NCI-H1105 (cell line): ENCODE results near the gene SNX1.

ENCODE experiments used
- DNase-seq: peaks from one replicate; lab custom pipeline; 2025; lab: John Stamatoyannopoulos, UW

SNX1 gene

DNA sequence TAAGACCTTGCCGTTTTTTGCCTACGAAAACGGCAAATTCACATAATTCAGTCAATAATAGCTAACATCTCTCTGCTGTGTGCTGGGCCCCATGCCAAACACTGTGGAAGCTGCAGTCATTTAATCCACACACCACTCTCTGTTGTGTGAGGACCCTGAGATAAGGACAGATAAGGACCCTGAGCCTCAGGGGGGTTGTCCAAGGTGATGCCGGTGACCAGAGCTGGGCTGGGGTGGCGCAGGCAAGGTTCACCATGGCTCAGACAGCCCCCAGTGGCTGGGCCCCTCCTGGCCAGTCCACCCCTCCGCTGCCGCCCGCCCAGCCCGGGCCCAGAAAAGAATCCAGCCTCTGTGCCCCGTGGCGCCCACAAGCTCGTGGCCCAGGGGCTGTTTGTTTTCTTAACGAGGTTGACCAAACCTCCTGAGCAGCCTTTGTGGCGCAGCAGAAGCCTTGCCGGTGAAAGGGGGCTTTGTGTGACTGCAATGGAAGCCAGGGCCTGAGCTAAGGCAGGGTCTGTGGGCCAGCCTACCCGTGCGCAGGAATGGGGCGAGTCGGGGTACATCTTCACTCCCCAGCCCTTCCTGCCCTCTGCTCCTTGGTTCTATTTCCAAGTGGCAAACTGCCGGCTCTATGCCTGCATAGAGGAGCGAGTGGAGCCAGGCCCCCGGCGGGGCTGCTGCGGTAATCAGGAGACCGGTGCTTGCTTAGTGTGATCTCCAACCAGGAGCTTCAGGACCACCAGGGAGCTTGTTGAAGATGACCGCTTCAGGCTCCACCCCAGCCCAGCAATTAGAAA, 51.3 kb downstream of the SNX1 start:
- DNase-seq = no peak

GRCh38 chr15:64148168-64148567, 52.4 kb downstream of the SNX1 start:
- DNase-seq = no peak

GRCh38 chr15:64148581-64148980, 52.8 kb downstream of the SNX1 start:
- DNase-seq = no peak

DNA sequence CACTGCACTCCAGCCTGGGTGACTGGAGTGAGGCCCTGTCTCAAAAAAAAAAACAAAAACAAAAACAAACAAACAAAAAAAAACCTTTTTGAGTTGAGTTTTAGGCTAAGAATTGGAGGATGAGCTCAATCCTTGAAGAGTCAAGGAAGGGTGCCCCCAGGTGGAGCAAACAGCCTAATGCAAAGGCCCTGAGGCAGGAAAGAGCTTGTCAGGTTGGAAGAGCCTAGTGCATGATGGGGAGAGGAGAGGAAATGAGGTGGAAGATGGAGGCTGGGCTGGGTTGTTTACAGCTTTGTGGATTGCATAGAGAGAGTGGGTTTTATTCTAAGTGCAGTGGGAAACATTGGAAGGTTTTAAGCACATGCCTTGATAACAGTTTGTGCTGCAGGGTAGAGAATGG, 53.6 kb downstream of the SNX1 start:
- DNase-seq = no peak

DNA sequence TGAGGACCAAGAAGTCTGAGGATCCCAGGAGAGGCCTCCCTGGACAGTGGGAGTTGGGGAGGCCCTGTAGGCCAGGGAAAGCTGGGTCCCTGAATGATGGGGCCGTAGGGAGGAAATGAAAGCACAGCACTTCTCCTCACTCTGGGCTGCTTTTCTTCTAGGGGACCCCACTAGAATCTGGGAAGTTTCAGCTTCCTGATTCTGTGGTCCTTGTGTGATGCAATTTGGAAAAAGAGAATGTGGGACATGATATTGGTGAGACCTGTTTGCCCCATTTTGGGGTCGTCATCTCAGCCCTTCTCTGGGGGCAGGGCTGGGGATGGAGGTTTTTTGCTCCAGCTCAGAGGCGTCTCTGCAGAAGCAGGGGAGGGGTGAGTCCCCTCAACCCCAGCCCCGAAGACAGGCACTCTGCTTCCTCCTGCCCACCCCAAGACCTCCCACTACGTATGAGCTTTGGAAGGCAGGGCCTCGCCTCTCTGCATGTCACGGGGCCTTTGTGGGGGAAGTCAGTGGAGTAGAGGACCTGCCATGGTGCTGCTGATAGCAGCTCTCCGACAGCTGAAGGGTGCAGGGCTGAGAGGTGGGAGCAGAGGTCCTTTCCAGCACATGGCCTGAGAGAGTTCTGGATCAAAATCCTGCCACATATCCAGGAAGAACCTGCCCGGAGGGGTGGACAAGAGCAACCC, 54.3 kb downstream of the SNX1 start:
- DNase-seq = no peak

GRCh38 chr15:64151727-64152506, 56.1 kb downstream of the SNX1 start, which contains the start of gene SNX22:
SNX22 (plus strand) TSS chr15:64151731; CDS start chr15:64151776, 45 bp downstream.
- peak; percentile 46 for DNase-seq

GRCh38 chr15:64152507-64153387, 57.0 kb downstream of the SNX1 start:
- DNase-seq = peak; percentile 32

DNA sequence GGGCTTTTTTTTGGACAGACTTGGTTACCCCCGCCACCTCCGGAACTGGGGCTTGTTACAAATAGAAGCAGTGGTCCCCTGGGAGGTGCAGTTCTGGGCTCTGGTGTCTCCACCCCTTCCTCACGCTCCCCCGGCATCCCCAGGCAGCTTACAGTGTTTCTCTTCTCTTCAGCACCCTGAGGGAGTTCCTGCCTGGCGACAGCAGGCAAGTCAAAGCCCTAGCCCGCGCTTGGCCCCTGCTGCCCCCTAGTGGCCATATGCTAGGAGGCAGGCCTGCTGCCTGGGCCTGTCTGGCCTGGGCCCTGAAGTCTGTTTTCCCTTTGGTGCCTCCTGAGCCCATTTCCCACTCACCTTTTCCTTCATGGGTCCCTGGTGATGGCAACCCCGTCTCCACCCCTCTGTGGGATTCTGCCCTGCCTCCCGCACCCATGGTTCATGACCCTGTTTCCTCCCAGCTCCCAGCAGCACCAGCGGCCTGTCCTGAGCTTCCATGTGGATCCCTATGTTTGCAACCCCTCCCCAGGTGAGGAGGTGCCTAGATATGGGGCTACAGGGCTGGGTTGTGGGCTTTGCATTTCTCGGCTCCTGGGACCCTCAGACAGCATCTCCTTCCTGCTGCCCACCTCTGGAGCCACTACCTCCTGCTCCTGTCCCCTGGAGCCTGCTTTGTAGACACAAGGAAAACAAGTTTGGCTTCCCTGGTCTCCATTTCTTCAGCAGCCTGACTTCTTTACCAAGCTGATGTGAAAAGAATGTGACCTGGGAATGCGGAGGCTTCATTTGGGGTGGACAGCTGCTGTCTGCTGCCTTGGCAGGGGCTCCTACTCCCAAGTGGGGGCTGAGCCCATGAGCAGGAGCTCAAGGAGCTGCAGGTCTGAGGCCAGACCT, 57.9 kb downstream of the SNX1 start:
- DNase-seq = peak; percentile 95

DNA sequence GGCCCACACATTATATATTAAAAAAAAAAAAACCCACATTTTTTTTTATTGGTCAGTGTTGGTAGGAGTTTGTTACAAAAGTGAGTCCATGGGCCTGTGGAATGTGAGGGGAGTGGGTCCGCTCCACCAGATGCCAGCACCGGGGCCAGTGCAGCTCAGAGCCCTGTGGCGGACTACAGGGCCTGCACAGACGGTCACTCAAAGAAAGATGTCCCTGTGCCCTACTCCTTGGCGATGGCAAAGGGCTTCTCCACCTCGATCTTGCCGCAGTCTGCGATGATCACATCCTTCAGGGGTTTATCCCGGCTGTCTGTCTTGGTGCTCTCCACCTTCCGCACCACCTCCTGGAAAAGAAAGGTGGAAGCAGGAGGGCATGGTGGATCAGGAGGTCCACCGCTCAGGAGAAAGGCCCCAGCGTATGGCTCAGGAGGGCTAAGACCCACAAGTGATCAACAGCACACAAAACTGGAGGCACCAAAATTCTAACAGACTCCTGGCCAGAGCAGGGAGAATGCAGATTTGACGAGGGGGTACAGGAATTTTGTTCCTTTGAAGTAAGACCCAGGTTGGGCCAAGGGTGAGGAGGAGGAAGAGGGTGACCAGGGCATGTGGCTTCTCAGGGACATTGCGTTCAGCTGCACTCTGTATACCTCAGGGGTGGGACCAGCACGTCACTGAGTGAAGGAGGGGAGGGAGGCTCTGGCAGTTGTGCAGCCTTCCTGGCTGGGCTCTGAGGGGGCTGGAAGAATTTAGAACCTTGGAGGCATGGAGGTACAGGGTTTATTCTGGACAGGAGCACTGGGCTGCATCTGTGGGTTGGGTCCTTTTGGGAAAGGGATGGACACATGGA, 60.2 kb downstream of the SNX1 start:
- DNase-seq = no peak

GRCh38 chr15:64156652-64157331, 61.0 kb downstream of the SNX1 start:
- no peak for DNase-seq

- no peak for DNase-seq
These were observed 61.9 kb downstream of the SNX1 start for GRCh38 chr15:64157599-64158125.

- no peak for DNase-seq
These were observed 62.8 kb downstream of the SNX1 start for GRCh38 chr15:64158363-64159134.

DNA sequence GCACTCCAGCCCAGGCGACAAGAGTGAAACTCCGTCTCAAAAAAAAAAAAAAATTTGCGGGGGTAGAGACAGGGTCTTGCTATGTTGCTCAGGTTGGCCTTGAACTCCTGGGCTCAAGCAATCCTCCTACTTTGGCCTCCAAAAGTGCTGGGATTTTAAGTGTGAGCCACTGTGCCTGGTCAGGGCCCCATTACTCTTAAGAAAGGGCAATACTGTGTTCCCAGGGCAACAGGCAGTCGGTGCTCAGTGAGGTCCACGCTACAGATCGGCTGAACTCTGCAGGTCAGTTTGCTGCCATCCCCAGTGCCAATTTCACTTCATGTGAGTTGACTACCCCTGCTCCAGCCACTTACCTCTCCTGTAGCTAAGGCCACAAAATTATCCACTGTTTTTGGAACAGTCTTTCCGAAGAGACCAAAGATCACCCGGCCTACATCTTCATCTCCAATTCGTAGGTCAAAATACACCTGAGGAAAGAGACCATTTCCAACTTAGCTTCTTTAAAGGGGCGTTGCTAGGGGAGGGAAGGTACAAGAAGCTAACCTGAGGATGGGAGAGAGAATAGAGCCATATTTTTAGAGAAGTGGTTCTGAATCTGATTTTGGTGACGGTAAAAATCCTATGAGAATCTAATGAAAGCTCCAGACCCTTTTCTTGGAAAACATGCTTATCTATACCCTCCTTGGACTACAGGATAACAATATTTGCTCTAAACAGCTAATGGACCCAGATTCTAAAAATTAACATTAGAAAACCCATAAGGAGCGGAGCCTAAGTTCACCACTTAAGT, 66.1 kb downstream of the SNX1 start:
- DNase-seq = no peak

GRCh38 chr15:64162478-64162868, 66.7 kb downstream of the SNX1 start:
- no peak for DNase-seq

- peak; percentile 99 for DNase-seq
These were observed 67.3 kb downstream of the SNX1 start, which contains the start of gene PPIB for GRCh38 chr15:64162869-64163658. PPIB (minus strand) TSS chr15:64163022; CDS start chr15:64162986, 36 bp downstream.

- no peak for DNase-seq
These were observed 68.0 kb downstream of the SNX1 start for GRCh38 chr15:64163659-64164362.
